HG03039 (cell line): ENCODE data around the gene COX17.

Experiments used
- ATAC-seq: cut with Tn5 transposase; IDR thresholded peaks from one replicate; pipeline ENCODE4 v1.9.1; 2021; ENCODE audit warnings: mild to moderate bottlenecking, moderate library complexity; ENCODE audit not compliant: unreplicated experiment

Gene COX17

DNA sequence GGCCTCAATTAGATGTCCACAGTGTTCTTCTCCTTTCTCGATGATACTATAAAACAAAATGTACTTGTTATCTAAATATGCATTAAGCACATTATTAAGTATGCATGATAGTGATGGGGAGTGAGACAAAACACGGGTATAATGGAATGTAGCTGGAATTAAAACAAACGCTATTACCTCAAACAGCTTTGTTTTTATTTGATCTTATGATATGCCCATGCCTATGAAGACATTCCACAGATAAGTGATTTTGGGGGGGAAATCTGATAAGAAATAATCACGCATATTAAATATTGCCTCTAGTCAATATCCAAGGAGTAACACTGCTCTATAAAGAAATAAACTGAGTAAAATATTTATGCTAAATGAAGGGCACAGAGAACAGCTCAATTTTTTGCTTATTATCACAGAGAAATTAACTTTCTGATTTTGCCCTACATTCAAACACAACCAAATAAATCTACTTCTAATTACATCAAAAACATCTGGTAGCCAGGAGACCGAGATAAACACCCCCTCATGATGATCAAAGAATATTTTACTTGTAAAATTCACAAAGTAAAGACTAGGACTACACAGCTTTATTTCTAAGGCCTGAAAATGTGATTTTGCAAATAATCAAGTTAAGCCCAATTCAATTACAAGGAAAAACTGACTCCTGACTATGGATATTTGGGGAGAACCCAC lies 1.9 kb downstream of the COX17 start:
- ATAC-seq, result no peak

DNA sequence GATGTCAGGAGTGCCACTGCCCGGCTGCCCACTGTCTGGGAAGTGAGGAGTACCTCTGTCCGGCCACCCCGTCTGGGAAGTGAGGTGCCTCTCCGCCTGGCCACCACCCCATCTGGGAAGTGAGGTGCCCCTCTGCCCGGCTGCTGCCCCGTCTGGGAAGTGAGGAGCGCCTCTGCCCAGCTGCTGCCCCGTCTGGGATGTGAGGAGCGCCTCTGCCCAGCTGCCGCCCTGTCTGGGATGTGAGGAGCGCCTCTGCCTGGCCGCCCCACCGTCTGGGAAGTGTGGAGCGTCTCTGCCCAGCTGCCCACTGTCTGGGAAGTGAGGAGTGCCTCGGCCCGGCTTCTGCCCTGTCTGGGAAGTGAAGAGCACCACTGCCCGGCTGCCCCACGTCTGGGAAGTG lies 3.3 kb downstream of the COX17 start:
- no peak for ATAC-seq

DNA sequence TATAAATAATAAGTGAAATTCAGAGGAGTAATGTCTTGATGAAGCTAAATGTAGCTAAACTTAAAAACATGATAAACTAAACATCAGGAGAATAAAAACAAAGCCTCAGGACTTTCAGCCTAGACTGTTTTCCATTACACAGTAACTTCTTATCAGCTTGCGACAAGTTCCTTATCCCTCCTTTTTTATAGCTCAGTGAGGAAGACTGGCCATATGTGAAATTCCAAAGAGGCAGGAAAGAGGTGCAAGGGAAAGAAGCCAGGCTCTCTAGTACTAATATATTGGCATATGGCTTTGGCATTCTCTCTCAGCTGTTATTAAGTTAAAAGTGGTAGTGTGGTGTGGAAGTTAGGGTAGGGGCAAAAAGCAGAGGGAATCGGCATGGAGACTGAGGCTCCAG lies 4.4 kb downstream of the COX17 start:
- no peak for ATAC-seq

DNA sequence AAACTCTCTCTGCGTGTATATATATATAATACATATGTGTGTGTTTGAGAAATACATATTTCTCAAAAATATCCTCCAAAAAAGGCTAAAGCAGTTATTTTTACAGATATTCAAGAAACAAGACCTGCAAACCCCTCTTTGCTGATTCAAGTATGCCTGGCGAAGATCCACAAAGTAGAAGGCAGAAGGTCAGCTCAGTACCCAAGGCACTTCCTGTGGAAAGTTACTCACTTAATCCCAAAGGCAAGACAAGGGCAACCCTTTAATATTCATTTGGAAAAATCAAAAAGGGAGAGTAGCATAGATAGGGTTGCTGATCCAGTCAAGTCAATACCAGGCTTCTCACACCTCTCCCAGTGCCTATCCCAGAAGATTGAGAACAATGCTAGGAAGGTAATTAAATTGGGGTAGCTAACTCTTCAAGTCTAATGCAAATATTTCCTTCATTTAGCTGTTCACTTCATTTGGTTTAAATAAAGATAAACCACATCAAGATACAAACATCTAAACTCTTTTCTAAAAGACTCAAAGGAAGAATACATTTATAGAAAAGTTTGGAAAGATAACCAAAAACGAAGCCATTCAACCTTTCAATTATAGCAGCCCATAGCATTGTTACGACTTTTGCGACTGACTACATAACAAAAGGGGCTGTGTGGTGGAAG lies 7.2 kb downstream of the COX17 start:
- no peak for ATAC-seq

DNA sequence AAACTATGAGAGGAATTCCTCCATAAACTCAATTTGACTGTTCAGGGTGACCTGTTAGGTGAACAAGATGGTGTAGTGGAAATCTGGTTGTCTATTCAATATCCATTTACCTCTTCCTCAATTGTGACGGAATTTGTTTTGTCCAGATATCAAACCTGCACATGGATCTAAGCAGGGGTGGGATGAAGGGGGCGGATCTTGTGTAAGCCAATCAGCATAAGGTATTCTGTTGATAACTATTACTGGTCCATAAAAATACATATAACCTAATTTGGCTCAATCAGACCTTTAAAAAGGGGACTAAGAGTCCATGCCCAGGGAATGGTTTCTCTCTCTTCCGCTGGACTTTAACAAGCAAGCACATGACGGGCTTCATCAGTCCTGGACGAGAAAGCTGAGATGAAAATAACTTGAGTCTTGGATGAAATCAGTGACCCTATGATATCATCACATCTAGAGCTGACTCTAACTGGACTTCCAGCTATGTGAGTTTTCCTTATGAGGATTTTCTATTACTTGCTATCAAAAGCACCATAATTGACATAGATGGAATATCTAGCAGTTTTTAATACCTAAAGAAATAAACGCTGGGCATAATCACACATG lies 11.1 kb downstream of the COX17 start:
- ATAC-seq, result no peak

DNA sequence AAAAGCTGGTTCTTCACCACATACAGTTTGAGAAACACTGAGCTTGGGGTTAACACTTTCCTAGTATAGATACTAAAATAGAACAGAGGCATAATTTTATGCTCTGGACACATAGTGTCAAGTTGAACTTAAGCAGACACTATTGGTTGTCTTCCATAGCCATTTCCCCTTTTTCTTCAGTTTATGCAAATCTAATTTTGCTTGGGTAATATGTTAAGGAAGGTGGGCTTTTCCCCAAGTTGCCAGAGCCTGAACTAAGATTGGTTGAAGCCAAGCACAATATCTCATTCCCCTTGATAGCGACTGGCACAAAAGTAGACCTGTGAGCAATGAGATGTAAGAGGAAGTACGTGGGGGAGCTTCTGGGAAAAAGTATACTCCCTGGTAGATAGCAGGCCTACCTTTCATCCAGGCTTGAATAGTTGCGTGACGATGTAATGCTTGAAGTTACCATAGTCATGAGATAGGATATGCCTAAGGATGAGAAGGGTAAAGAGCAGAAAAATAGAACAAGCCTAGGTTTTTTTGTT lies 12.3 kb downstream of the COX17 start:
- ATAC-seq, result no peak

DNA sequence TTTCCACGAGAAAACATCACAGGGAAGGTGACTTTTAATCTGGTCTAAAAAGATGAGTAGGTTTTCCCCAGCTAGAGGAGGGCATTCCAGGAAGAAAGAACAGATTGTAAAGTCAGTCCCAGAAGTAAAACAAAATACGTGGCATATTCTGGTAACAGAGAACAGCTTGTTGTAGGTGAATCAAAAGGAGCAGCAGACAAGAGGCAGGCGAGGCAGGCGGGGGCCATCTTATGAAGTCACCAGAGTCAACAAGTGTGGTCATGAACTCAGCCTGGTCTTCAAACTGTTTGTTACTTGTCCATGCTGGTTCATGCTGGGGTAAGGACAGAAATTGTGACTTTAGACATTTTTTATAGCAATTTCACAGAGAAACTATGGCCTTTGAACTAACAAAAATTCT lies 12.8 kb downstream of the COX17 start:
- no peak for ATAC-seq

DNA sequence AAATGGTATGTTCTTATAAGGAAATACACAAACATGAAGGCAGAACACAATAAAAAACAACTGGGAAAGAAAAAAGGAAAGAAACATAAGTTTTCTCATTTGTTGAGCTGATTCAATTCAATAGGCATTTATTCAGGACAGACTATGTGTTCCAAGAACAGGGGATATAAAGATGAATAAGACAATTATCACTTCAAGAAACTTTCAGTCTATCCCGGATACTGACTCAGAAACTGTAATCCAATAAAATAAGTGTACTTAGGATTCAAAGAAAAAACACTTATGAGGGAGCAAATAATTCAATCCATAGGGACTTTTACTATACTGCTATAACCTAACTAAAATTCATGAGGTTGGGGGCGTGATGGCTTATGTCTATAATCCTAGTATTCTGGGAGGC lies 13.3 kb downstream of the COX17 start:
- no peak for ATAC-seq

DNA sequence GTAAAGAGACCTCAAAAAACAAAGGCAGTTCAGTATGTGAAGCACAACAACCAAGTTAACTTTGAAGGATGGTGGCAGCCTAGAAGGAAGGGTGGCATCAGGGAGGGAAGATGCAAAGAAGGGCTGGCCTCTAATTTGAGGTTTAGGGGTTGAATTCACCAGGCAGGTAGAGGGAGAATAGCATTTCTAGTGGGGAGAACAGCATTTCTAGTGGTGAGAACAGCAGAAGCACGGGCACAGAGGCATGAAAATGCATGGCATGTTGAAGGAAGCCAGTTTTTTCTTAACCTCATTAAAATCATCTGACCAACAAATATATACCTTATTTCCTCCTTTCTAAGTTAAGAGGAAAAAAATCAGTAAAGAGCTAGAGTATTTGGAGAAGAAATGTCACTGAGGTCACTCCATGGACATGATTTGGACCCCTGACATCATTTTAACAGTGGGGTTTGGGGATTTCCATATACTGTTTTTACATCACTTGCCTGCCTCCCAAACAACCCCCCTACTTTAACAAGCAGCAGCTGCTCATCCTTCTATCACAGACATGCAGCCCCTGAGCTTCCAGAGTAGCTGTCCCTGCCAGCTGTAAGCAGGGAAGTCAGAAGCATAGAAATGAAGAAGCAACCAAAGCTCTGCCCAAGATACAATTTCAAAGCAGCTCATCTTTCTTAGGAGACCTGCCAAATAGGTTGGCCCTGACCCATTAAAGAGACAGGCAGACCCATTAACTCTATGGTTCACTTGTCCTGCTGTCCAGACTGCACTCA lies 14.4 kb downstream of the COX17 start:
- ATAC-seq, result no peak

DNA sequence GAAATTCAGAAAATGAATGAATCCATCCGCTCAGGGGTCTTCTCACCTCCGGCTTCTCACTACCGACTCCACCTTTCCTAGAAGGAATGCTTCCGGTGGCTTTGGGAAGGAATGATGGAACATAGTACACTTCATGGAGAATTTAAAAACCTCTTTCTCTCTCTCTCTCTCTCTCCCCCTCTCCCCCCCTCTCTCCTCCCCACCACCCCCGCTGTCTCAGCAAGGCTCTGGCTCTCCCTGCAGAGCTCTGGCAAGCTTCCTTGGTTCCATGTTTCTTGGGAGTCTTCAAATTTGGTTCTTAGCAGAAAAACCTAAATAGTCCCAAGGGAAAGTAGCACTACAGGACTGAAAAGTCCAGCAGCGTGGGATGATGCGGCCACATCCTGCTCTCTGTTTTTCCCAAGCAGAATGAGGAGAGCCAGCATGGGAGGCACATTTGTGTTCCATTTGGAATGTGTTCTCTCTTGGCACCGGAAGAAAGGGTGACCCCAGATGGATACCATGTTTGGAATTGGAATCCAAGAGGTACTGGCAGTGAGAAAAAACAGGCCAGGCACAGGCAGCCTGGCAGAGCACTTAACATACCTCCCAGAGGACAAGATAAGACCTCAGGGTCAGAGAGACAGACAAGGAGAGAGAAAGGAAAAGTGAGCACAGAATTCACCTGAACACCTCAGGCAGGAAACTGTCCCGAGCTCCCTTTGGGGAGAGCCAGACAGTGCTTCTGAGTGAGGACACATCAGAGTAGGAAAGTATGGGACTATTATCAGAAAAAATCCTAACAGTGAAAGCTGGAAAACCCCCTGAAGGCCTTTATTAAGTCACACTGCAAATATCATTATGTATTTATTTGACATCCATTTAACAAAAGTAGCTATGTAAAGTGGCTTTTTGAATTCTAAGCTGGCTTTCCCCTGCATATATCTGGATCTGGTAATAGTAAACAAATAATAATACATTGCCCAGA lies 16.4 kb downstream of the COX17 start, which contains the start of gene POPDC2:
POPDC2 (minus strand) TSS at position 116 of the 967 bp plus-strand sequence. CDS start 166 bp downstream, outside the sequence.
- ATAC-seq, result no peak

DNA sequence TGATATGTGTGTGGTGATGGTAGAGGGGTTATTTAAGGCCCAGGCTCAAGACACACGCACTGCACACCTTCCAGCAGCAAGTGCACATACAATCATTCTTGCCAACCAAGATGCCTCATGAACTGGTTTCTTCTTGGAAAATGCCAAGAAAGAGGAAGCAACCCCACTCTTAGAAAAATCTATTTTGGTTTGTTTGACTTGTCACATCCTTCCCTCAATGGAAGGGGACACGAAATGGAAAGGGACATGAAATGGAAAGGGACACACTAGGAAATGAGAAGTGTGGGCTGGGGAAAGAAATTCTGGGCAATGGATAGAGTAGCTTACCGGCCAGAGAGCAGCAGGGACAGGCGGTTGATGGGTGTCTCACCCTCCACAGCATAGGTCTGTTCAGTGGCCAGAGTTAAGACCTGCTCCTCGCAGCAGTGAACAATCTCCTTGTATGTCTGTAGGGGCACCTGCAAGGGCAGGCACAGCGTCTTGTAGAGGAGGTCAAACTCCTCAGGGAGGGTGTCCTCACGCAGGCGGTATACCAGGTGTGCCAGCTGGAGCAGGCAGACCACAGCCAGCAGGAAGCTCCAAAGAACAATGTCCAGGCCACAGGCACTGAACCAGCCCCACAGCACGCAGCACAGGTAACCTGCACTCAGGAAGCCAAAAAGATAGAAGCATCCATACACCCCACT lies 17.5 kb downstream of the COX17 start:
- no peak for ATAC-seq

DNA sequence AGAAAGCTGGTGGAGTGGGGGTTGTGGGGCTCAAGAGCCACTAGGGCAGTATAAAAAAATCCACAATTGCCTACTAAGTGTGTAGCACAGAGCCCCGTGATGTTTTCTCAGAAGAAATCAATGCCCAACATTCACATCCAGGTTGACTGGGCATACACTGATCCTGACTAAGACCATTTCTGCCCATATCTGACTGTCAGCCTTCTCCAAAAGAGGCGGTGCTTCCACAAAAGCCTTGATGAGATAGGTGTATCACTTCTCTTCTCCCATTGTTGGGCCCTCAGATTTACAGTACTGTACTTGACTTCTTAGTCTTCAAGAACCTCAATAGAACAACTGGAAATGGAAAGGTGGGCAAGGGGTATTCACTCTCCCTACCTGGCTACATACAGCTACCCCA lies 18.2 kb downstream of the COX17 start:
- ATAC-seq, result no peak

DNA sequence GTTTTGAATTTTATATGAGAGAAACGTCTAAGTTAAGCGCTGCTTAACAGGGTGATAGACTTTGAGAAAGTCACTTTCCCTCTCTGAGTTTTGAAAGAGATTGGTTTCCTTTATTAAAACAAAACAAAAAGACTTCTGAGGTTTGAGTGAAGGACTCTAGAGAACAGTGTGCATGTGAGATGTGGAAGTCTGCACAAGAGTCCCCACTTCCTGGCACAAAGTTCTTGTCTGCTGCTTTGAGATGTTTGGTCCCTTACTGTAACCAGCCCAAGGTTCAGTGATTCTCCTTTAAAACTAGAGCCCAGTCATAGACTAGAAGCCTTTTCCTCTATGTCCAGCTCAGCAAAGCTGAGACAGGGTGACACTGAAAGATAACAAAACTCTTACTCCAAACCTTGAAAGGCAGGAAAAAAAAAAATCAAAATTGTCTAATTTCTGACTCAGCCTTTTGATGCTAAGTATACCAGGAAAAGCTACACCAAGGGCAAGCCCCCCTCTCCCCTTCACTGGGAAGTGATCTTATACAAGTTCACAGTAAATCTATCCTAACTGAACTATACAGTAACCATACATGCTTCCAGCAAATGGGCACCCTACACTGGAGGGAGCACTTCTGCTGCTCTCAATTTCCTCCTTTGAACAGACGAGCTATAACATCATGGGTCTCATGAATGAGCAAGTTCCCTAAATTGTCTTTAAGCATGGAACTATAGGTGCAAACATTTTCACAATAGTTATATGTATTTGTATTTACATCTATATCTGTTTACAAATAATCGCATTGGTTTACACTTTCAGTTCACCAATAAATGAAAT lies 19.1 kb downstream of the COX17 start:
- no peak for ATAC-seq

DNA sequence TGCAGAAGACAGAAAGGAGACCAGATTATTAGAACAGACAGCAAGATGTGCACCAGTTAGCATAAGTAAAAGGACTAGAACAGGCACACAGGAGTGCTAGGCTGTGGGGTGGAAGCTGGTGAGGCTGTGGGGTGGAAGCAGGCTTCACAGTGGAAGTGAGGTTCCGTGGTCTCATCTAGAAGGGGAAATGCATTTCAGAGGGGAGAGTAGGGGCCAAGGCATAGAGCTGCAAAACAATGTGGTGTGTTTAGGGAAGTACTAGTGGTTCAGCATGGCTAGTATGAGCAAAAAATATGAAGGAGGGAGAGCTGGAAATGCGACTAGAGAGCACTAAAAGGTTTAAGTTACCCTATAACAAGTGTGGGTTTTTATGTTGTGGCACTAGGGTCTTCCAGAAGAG lies 23.3 kb downstream of the COX17 start:
- no peak for ATAC-seq

DNA sequence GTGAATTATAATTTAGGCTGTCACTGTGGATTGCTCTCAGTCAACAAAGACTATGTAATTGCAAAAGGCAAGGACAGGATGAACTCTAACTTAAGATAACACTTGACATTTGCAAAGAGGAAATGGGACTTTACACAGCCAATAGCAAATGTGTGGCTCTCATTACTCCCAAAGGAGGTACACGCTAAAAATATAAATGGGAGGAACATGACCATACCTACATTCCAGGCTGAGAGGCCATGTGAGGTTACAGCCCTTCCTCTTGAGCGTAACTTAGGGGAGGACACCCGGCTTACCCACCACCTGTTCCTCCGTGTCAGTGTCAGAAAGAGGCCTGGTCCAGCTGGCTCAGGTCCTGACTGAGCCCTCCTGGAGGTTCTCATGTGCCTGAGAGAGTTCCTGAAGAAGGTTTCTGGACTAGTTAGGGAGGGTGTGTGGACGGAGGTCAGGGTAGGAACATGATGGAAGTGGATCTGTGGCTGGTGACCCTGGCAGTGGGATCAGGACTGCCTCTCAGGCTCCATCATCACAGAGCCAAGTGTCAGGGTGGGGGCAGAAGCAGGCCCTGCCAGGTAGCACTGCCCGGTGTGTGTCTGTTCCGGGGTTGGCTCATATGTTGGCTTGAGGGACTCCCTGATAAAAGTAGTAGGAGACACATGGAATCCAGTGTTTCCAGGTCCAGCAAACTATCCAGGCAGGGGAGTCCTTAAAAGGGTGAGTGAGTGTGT lies 24.7 kb downstream of the COX17 start:
- no peak for ATAC-seq

DNA sequence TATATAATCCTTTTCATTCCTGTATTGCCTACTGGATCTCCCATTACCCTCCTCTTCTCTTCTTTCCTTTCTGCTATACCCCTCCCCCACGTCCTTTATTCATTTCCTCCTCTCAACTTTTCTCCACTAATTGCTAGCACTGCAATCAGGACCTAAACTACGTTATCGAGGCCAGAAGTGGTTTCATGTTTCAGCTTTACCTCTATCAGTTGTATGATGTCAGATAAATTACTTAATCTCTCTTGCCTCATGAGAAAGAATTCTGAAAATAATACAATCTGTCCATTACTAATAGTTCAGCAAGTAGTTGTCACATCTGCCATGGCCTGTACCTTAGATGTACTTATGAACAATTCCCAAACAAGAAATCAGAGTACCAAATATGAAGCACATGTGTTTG lies 27.4 kb downstream of the COX17 start:
- ATAC-seq, result no peak

DNA sequence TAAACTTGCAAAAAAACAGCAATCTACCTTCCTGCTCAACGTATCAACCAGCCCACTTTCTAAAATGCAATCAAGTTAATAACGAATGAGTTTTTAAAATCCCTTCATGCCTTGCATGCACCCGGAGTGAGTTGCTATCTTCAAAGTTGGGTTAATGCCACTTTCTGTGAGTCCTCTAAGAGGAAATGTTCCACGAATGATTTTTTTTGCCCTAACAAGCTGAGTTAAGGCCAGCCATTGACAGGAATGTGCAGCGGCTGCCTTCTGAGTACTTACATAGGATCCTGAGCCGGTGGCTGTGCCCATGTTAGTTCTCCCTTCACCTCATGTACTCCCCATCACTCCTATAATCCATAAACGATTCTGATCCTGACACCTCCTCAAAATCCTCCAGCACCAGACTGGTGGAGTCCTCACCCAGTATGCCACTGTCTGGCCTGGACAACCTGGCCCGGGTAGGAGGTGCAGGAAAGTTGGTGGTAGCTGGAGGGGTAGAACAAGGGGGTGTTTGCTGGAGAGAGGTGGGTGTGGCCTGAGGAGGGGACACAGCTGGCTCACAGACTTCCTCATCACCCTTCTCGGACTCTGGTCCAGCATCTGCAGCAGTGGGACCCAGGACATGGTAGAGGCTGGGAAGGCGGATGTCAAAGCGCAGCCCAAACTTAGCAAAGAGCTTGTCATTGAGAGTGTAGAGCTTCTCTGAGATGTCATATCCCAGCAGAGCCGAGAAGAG lies 29.2 kb downstream of the COX17 start:
- ATAC-seq, result no peak
